ENCODE results near the gene PRAC2.

Gene PRAC2

GRCh38 chr17:48727415-48728175 is 4.6 kb downstream of the PRAC2 start:
- ChIA-PET POLR2A (no interaction called here), CTCF (interaction anchor here (1.0 to 15.4 kb wide), 4 partner anchors 49 to 156 kb away, joined by 3 to 166 read pairs (median 29); no protein-coding TSS in a partner anchor)
- no peak for TF ChIP-seq CTCF (IDR thresholded peaks at IDR 0.05; ENCODE audit: control extremely low read depth, extremely low read depth, low read depth, missing control alignments)
- no peak for DNase-seq (ENCODE audit: extremely low spot score)

- CTCF ChIA-PET, result interaction anchor here (1.0 to 15.4 kb wide), 5 partner anchors 9 to 155 kb away, joined by 3 to 166 read pairs (median 4); no protein-coding TSS in a partner anchor
- no peak for TF ChIP-seq CTCF (IDR thresholded peaks at IDR 0.05; ENCODE audit: control extremely low read depth, extremely low read depth, low read depth, missing control alignments)
- no peak for DNase-seq (ENCODE audit: extremely low spot score)
- POLR2A ChIA-PET, result no interaction called here
Measured at GRCh38 chr17:48728232-48729231, 5.5 kb downstream of the PRAC2 start, which contains the start of gene HOXB13. Gene HOXB13 (minus strand): TSS chr17:48728750. CDS start chr17:48728593, 157 bp downstream.

- TF ChIP-seq CTCF (IDR thresholded peaks at IDR 0.05; ENCODE audit: control extremely low read depth, extremely low read depth, low read depth, missing control alignments), result no peak
- POLR2A ChIA-PET, result no interaction called here
- no peak for DNase-seq (ENCODE audit: extremely low spot score)
- CTCF ChIA-PET, result interaction anchor here (0.7 to 15.4 kb wide), 3 partner anchors 8 to 154 kb away, joined by 3 to 166 read pairs (median 54); no protein-coding TSS in a partner anchor
Measured at GRCh38 chr17:48729335-48730239, 6.6 kb downstream of the PRAC2 start.

GRCh38 chr17:48730240-48730550 is 7.2 kb downstream of the PRAC2 start:
- DNase-seq (ENCODE audit: extremely low spot score), result no peak
- CTCF ChIA-PET, result interaction anchor here (15.4 kb wide), 1 partner anchor 153 kb away, joined by 166 read pairs; no protein-coding TSS in a partner anchor
- POLR2A ChIA-PET, result no interaction called here
- TF ChIP-seq CTCF (IDR thresholded peaks at IDR 0.05; ENCODE audit: control extremely low read depth, extremely low read depth, low read depth, missing control alignments), result no peak

- ChIA-PET CTCF (interaction anchor here (2.4 to 15.4 kb wide), 2 partner anchors 152 to 301 kb away, joined by 5 to 166 read pairs; no protein-coding TSS in a partner anchor), POLR2A (interaction anchor here (0.6 kb wide), 1 partner anchor 20 kb away, joined by 3 read pairs; no protein-coding TSS in a partner anchor)
- no peak for TF ChIP-seq CTCF (IDR thresholded peaks at IDR 0.05; ENCODE audit: control extremely low read depth, extremely low read depth, low read depth, missing control alignments)
- DNase-seq (ENCODE audit: extremely low spot score), result no peak
Measured at GRCh38 chr17:48731355-48731754, 8.4 kb downstream of the PRAC2 start.

Data from GM10248 (cell line).